NCI-H748 (cell line): ENCODE measurements around the gene SMIM28.
A peak's percentile ranks its signal among the peaks of the same experiment; 100 is the strongest.
"Not testable (repeated sequence)": the region's sequence is repeated elsewhere in the genome, so short reads cannot be mapped to it uniquely, and the experiment has no call there.

ENCODE experiments used
- DNase-seq: peaks from one replicate; lab custom pipeline; 2025; ENCODE audit not compliant: unreplicated experiment; lab: John Stamatoyannopoulos, UW

SMIM28 gene

DNA sequence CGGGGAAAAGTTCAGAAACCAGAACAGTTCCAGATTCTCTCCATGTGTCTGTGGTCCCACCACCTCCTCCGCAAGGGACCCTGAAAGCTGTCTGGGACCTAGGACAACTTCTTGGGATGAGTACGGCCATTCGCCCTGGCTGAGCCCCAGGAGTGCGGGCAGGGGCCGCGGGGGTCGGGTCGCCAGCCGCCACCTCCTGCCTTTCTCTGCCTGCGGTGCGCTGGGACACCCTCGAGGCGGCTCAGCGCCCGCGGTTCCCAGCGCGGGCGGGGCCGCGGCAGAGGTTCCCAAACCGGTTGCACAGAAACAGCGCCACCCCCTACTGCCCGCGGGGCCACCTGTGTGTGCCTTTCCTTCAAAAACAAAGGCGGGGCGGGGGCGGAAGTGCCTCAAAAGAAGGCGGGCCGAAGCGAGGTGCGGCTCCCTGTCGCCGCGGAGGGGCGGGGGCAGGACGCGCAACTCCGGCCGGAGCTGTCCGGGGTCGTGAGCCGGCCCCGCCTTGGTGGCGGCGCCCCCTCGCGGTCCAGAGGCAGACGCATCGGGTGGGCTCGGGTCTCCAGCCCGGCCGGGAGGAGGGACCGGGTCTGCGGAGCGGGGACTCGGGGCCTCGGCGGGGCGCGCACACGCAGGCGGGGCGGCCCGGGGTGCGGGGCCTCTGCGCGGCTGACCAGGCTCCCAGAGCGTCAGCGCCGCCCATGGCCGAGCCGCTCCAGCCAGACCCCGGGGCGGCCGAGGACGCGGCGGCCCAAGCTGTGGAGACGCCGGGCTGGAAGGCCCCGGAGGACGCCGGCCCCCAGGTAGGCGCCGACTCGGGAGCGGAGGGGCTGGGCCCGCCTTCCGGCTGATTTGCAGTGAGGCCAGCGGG lies 26.3 kb downstream of the SMIM28 start, which contains the start of gene HEBP2:
HEBP2 (plus strand) TSS at position 423 of the 865 bp plus-strand sequence; CDS start at position 696, 273 bp downstream.
- peak; percentile 98 for DNase-seq

DNA sequence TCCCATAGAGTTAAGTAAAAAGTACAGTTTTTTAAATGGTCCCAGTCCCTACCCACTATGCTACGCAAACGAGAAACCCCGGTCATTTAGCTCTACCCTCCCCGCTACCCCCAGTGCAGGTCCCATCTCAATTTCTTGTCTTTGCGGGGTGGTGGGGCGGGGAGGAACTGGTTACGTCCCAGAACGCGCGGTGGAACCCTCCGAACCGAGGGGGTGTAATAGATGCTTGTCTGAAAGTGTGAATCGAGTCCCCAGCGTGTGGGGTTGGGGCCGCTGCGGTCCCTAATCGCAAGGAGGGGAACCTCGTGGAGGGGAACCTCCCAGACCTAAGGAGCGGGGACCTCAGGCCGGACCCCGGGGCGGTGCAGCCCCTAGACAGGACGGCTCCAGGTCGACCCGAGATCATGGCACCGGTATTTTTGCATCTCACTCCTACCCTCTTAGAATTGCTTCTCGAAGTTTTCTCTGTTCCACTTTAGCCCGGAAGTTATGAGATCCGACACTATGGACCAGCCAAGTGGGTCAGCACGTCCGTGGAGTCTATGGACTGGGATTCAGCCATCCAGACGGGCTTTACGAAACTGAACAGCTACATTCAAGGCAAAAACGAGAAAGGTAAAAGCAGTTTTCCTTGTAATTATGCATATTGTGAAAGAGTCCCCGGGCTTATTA lies 27.1 kb downstream of the SMIM28 start:
- DNase-seq: peak; percentile 46

DNA sequence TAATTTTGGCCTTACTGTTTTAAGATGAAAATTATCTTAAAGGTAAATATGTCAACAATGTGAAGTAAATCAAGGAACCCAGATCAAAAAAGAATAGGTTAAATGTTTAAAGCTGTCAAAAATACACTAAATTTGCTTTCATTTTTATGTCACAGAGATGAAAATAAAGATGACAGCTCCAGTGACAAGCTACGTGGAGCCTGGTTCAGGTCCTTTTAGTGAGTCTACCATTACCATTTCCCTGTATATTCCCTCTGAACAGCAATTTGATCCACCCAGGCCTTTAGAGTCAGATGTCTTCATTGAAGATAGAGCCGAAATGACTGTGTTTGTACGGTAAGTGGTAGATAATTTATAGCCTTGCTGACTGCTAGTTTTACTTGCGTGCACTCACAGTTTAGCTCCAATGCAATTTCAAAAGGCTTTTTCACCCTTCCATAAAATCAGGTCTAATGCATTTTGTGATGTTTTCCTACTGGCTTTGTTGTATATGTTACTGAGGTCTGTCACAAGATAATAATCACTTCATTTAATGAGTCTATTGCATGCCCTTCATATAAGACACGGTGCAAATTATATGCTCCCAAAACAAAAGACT lies 28.2 kb downstream of the SMIM28 start:
- peak; percentile 28 for DNase-seq

DNA sequence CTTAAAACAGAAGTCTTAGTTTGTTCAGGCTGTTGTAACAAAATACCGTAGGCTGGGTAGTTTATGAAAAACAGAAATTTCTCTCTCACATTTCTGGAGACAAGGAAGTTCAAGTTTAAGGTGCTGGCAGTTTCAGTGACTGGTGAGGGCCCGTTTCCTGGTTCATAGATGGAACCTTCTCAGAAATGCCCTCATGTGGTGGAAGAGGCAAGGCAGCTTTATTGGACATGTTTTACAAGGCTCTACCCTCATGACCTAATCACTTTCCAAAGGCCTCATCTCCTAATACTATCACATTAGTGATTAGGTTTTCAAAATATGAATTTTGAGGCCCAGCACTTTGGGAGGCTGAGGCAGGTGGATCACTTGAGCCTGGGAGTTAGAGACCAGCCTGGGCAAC lies 28.7 kb downstream of the SMIM28 start:
- no peak for DNase-seq

DNA sequence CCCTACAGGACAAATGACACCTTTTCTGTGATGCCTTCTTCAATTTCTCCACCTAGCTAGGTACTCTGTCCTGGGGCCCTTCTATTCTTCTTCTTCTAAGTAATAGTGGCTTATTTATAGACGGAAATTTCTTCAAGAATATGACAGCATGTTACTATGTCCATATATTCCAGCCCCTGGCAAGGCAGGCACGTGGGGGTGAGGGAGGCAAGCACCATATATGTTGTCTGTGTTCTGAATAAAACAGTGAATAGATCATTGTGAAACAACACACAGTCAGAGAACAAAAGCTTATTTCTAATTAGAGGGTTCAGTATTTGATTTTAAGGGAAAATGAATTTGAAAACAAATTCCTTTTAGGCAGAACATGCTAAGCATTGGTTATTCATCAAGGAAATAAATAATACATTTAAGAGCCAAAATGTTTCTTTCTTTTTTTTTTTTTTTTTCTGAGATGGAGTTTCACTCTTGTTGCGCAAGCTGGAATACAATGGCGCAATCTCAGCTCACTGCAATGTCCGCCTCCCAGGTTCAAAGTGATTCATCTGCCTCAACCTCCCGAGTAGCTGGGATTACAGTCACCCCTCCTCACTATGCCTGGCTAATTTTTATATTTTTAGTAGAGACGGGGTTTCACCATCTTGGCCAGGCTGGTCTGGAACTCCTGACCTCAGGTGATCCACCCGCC lies 32.5 kb downstream of the SMIM28 start:
- DNase-seq: no peak

DNA sequence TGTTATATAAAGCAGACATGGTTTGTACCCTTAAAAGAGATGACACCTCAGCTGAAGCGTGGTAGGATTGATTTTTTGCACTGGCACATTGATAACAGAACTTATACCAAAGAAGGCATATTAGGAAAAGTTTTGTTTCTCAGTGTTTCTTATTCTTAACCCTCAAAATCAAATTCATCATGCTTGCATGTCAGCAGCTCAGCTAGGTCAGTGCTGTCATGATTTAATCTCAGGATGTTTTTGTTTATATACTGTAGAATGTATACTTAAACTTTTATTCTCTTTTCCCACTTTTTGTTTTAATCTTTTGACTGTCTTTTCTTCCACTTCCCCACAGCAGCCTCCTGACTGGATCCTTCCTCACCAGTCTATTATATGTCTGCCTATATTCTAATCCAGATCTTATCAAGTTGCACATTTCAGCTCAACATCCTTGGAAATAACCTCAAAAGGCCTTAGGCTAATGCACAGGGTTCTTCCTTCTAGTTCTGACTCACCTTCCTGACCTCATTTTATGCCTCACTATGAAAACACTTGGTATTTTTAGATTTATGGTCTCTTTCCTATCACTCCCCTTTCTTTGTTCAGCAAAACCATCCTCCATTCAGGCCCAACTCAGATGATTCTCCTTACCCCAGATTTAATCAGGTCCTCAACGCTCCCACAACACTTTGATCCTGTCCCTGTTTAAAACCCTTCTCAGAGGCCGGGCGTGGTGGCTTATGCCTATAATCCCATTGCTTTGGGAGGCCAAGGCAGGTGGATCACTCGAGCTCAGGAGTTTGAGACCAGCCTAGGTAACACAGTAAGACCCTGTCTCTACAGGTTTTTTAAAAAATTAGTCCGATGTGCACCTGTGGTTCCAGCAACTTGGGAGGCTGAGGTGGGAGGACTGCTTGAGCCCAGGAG lies 33.5 kb downstream of the SMIM28 start:
- DNase-seq: no peak

DNA sequence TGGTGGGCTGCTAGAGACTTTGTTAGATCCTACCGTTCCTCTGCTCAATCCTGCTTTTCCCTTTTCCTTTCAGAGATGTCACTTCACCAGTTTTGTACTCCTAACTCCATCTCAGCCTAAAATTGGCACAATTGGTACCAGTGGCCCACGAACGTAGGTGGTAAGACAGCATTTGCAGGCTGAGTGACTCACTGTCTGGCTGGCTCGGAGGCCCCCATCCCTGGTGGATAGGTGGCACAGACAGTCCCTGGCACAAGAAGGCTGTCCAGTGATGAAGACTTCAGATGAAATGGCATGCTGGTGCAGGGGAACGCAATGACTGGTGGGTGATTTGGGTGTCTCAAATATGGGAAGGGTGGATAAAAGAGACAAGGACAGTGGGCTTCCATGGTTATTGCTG lies 37.4 kb downstream of the SMIM28 start:
- DNase-seq: no peak

DNA sequence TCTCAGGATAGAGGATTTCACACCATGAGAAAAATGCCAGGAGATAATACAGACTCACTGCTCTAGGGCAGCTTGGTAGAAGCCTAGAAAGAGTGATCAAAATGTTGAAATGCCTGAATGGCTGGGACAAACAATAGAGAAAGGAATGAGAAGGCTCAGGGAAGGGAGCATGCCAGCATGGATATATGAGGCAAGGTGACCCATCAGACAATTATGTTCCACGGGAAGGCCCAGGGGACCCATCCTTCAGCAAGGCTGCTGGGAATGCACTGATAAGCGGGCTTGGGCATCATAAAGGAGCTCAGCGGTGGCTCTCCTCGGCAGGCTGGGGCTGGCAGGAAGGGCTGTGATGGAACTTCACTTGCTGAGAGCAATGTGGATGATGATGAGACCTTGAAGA lies 38.5 kb downstream of the SMIM28 start:
- DNase-seq: no peak

DNA sequence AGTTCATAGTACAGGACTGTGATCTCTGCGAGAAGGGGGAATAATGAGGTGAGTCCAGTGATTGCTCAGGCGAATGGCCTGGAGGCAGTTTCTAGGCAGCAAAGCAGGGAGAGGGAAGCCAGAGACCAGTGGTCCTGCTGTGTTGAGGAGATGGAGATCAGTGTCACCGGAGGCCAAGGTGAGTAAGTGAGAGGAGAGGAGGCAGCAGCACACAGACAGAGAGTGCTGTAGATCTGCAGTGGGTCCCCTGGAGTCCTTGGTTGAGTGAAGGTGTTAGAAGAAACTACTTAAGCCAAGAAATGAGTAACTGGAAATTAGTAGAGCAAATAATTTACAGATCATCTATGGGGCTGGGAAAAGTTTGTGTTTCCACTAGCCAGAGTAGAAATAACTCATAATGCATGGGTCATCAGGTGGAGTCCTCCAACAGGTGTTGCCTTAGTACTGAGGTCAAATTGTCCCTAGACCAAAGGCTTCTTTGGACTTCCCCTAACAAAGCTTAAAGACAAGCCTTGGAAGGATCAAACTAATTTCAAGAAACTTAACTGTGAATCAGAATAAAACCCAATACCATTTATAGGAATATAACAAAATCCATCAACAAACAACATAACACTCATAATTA lies 39.9 kb downstream of the SMIM28 start:
- no peak for DNase-seq

DNA sequence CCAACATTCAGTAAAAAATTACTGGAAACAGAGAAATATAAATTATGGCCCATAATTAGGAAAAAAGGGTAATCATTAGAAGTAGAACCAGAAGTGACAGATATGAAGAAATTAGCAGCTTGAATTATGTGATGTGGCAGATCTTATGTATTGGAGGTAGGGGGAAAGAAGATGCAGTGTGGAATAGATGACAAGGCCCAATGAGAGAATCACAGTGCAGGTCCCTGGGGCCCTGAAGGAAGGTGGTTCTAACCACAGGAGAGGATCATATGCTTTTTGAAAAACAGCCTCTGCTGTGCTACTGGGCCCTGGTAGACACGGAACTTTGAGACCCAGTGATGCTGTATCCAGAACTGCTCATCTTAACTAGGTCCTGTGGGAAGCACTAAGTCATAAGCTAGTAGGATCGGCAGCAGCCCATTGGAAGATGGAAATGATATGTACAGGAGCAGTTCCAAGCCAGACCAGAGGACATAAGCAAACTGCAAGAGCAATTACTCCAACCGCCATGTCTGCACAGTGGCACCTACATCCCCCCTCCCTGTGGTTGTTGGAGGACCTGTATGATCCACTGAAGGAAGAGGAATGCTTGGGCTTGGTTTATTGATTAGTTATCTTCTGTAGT lies 40.5 kb downstream of the SMIM28 start:
- no peak for DNase-seq

DNA sequence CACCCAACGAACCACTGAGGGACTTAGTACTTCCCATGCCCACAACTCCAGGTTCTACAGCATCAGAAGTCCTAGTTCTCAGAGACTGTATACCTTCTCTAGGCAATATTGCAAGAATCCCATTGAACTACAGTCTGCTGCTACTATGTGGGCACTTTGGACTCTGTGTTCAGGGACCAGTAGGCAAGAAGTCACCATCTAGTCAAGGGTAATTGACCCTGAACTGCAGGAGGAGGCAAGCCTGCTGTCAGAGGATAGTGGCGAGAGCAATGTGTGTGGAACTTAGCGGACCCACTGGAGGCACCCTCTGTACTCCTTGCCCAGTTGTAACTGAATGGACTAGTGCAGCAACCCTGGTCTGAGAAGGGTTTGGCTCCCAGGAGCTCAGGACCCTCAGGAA lies 42.1 kb downstream of the SMIM28 start:
- DNase-seq: no peak

DNA sequence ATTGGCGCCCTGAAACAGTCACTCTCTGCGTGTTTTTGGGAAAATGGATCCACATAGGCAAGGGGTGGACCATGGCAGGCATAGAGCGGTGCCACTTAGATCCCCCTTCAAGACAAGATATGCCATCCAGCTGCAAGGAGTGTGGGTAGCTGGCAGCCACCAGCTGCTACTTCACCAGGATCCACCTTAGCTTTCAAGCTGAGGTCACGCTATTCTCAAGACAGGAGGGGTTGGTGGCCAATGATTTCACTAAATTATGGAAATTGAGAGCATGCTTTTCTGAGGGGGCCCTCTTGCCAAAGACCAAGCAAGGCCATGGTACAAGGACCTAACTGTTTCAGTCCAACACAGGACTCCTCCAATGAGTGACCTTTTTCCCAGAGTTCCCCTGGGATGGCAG lies 42.7 kb downstream of the SMIM28 start:
- no peak for DNase-seq

DNA sequence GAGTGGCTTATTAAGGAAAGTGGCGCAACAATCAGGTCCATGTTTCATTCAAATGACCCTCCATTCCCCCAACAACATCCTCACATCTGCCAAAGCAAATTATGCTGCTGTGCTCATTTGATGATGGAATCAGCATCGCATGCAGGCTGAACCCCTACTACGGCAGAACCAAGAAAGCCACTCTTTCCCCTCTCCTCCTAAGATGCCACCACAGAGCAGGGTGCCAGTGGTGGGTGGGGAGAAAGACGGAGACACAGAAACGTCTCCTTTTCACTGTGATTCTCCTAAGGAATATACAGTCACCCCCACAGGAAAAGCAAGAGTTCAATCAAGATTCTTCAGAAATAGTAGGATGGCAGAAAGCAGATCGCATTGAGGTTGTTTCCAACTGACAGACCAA lies 43.4 kb downstream of the SMIM28 start:
- no peak for DNase-seq

DNA sequence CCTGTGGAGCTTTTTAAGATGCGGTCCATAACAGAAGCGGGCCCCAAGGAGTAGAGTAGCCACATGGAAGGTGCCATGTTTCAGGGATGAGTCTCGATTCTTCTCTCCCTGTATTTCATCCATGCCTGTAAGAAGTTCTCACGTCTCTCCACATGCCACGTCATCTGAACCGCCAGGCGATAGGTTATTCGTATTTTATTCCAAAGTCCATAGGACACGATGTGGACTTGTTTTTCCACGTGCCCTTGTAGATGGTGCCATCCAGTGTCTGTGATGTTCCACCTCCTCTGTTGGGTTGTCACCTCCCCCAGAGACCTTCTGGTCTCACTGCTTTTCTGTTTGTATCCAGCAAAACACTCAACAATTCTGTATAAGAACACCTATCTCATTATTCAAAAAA lies 43.9 kb downstream of the SMIM28 start:
- DNase-seq: no peak

DNA sequence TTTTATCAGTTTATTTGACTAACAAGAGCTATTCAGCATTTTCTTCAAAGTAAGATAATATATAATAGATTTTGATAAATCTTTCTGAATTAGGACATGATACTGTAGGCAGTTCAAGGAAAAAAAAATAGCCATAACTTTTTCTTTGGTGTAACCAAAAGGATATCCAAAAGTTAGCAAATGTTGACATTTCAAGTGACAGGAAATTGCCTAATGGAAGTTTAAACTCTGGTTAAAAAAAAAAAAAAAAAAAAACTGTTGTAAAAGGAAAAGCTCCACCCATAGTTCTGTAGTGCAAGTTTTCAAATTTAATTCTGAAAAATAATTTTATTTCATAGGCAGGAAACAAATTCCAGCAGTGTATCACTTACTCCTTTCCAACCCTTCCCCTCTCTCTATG lies 45.2 kb downstream of the SMIM28 start:
- no peak for DNase-seq

DNA sequence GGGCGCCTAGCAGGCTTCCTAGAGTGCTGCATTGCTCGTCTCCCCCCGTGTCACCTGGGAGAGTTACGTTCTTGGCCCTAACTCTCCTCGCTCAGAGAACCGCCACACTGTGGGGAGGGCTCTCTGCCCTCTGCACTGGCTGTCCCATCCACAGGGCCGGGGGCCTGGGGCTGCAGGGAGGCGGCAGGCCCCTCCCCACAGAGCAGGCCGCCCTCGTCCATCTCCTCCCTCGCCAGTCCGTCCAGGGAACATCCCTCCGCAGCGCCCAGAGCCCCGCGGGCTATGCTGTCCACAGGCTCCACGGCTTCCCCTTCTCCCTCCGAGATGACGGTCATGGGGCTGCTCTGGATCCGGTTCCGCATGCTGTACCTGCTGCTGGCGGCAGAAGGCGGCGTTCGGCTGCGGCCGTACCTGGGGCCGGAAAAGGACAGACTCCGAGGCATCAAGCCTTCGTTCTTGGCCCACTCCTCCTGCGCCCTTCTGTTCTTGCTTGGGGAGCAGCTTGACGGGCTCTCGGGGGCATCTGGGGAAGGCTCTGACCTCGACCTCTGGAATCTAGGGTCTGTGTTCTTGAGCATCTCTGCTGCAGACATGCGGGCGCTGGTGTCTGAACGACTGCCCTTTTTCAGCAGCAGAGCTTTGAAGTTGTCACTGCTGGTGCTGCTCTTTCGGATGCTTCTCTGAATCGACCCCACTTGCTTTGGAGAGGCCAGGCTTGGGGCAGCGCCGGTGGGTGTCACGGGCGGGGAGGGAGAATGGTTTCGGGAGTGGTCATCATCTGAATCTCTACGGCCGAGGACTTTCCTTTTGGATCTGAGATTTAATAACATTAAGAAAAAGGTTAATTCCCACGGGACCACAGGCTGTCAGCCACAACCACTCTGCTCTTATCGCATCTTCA lies 46.5 kb downstream of the SMIM28 start:
- no peak for DNase-seq

DNA sequence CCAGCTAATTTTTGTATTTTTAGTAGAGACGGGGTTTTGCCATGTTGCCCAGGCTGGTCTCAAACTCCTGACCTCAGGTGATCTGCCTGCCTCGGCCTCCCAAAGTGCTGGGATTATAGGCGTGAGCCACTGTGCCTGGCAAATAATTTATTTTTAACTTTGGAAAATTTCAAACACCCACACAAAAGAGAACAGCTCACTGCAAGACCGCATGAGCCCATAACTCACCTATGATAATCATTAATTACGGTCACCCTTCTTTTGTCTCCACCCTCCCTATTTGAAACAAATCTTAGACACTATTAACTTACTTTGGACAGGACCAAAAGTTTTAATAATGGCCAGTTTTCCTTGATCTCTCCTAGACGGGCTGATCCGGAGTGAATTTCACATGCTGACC lies 47.6 kb downstream of the SMIM28 start:
- not testable (repeated sequence) for DNase-seq

DNA sequence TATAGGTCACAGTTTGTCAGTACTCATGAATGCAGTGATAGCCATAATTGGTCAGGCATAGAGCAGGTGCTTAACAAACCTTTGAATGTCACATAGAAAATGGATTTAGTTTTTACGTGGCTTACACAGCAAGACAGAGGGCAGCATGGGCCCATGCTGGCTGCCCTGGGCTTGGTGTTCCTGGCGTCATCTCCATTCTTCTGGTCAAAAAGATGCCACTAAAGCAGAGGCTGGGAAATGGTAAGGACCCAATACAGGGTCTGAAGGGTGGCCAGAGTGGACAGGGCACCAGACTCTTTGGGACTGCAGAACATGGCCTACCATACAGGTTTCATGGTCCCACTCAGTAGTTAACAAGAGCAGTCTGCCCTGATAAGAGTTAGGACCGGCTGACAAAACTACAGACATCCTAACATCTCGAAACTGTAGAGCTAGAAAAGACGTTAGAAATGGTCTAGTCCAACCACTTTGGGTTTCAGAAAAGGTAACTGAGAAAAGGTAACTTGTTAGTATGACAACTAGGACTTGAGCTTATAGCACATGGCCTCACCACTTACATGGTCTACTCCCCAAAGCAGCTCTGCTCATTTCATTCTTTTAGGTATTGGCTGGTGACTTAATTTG lies 48.9 kb downstream of the SMIM28 start:
- DNase-seq: no peak
